Measurements from ENCODE around the gene DMC1.

DMC1 gene

DNA sequence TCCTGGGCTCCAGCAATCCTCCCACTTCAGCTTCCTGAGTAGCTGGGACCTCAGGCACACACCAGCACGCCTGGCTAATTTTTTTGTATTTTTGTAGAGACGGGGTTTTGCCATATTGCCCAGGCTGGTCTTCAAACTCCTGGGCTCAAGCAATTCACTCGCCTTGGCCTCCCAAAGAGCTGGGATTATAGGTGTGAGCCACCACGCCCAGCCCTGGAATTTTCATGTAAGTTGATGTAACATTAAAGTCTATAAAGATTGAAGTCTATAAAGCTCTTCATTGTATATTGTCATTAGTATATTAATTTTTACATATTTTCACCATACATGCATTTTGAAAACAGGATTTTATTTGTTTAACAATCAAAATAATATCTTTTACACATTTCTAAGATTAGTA, 51.4 kb downstream of the DMC1 start:
- Histone ChIP-seq H3K27me3 (no peaks in the 10 kb centered on the region), H3K4me3 (ENCODE audit: low read depth in 1 of 2, low read length in 1 of 2) (no peak overlapping the region), H3K4me1 (ENCODE audit: control insufficient read depth in 1 of 2, insufficient read depth in 1 of 2, low read depth in 1 of 2, low read length in 1 of 2) (no peaks in the 10 kb centered on the region), H3K9me3 (no peaks in the 10 kb centered on the region), H3K36me3 (no peaks in the 10 kb centered on the region), H3K27ac (no peak overlapping the region)
- TF ChIP-seq, protein P1, sequence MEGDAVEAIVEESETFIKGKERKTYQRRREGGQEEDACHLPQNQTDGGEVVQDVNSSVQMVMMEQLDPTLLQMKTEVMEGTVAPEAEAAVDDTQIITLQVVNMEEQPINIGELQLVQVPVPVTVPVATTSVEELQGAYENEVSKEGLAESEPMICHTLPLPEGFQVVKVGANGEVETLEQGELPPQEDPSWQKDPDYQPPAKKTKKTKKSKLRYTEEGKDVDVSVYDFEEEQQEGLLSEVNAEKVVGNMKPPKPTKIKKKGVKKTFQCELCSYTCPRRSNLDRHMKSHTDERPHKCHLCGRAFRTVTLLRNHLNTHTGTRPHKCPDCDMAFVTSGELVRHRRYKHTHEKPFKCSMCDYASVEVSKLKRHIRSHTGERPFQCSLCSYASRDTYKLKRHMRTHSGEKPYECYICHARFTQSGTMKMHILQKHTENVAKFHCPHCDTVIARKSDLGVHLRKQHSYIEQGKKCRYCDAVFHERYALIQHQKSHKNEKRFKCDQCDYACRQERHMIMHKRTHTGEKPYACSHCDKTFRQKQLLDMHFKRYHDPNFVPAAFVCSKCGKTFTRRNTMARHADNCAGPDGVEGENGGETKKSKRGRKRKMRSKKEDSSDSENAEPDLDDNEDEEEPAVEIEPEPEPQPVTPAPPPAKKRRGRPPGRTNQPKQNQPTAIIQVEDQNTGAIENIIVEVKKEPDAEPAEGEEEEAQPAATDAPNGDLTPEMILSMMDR (IDR thresholded peaks at IDR 0.05), result no peak

DNA sequence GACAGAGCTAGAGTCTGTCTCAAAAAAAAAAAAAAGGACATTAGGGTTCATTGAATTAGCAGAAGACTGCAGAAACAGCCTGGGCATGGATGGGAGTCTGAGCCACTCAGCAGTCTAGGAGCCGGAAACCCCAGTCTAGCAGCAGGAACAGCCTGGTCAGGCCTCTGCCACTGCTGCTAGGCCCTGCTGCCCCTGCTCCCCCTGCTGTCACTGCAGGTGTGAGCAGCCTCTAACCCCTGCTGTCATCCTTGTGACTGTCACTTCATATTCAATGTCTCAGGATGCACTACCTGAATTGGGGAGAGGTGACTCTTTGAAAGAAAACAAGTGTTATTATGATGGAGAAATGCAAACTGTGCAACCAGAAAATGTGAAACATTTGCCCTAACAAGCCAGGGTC, 56.9 kb downstream of the DMC1 start:
- TF ChIP-seq, protein P1 (IDR thresholded peaks at IDR 0.05), result no peak
- H3K27ac ChIP-seq, result no peak overlapping the region
- no peaks in the 10 kb centered on the region for H3K9me3 ChIP-seq

GRCh38 chr22:38510416-38510970, 59.5 kb downstream of the DMC1 start:
- no peaks in the 10 kb centered on the region for H3K27me3 ChIP-seq
- H3K9me3 ChIP-seq, result no peaks in the 10 kb centered on the region
- TF ChIP-seq, protein P1 (IDR thresholded peaks at IDR 0.05), result no peak
- no peak overlapping the region for H3K27ac ChIP-seq
- no peaks in the 10 kb centered on the region for H3K36me3 ChIP-seq
- peaks cover 9 to 10% of the 10 kb centered on the region in 2 experiments for H3K4me1 ChIP-seq (ENCODE audit: control insufficient read depth in 1 of 2, insufficient read depth in 1 of 2, low read depth in 1 of 2, low read length in 1 of 2)
- H3K4me3 ChIP-seq (ENCODE audit: low read depth in 1 of 2, low read length in 1 of 2), result no peak overlapping the region

More for the DNA sequence above, 56.9 kb downstream of the DMC1 start:
- H3K4me3 ChIP-seq (ENCODE audit: low read depth in 1 of 2, low read length in 1 of 2), result no peak overlapping the region
- no peaks in the 10 kb centered on the region for H3K36me3 ChIP-seq
- H3K27me3 ChIP-seq, result no peaks in the 10 kb centered on the region
- no peaks in the 10 kb centered on the region for H3K4me1 ChIP-seq (ENCODE audit: control insufficient read depth in 1 of 2, insufficient read depth in 1 of 2, low read depth in 1 of 2, low read length in 1 of 2)

DNA sequence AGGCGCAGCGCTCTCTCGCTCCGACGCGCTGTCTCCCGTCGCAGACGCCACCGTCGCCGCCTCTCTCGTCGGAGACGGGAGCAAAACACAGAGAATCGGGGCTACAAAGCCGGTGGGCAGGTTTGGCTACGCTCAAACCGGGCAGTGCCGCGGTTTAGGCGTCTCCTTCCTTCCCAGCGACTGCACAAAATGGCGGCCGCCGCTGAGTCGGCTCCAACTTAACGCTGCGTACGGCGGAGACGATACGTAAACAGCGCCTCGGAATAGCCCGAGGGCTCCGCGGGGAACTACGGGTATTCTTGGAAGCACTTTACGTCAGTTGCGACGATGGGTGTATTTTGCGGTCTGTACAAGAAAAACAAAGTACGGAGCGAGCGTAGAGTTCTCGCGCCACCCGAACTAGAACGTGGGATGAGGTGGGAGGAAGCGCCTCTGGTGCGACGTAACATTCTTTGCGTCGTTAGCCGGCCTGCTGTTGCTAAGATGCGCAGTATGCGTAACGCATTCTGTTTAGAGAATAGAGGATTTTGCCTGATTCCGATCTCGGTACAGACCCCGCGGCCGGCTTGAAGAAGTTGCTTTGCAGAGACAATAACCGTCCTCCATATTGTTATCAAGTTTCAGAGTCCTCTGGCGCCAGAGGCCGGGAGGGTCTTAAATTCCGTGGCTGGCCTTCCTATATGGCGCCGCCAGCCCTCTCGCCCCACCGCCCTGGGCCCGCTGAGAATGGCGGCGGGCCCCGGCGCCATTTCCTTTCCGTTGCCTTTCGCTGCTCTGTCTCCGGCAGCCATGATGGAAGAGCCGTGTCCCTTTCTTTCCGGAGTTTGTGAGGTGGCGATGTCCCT, 63.6 kb downstream of the DMC1 start, which contains the start of gene DDX17:
Gene DDX17 (minus strand): TSS at position 194 of the 845 bp plus-strand sequence.
- Histone ChIP-seq H3K27me3 (no peaks in the 10 kb centered on the region), H3K9me3 (no peaks in the 10 kb centered on the region), H3K4me1 (ENCODE audit: control insufficient read depth in 1 of 2, insufficient read depth in 1 of 2, low read depth in 1 of 2, low read length in 1 of 2) (peaks cover 42 to 43% of the 10 kb centered on the region in 2 experiments), H3K36me3 (peaks cover 13% of the 10 kb centered on the region), H3K27ac (peak within 1 kb of the TSS; percentile 96), H3K4me3 (ENCODE audit: low read depth in 1 of 2, low read length in 1 of 2) (peak within 1 kb of the TSS; percentile 75 to 97)
- TF ChIP-seq, protein P1 (IDR thresholded peaks at IDR 0.05), result peak; percentile 49

DNA sequence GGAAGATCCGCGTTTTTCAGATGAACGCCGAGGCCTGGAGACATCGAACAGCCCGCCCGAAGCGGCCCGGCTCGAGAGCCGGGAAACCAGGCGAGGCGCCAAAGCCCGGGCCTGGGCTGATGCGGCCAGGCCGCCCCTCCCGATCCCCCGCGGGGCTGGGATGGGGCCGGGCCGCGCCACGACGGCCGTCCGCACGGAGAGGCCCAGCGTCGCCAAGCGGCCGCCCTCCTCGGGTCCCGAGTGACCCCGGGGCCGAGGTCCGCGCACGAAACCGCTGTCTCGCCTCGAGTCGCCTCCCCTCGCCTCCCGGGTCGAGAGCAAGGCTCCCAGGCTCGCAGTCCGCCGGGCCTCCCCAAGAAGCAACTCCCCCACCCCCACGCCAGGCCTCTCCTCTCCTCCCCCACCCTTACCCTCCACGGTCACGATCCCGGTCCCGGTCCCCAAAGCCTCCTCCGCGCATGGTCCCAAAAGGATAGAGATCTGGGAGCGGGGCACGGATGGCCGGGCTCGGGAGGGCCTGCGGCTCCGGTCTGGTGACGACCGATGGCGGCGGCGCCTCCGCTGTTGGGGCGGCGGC, 64.4 kb downstream of the DMC1 start:
- no peaks in the 10 kb centered on the region for H3K27me3 ChIP-seq
- TF ChIP-seq, protein P1 (IDR thresholded peaks at IDR 0.05), result no peak
- no peaks in the 10 kb centered on the region for H3K9me3 ChIP-seq
- peaks cover 42 to 46% of the 10 kb centered on the region in 2 experiments for H3K4me1 ChIP-seq (ENCODE audit: control insufficient read depth in 1 of 2, insufficient read depth in 1 of 2, low read depth in 1 of 2, low read length in 1 of 2)
- peaks cover 19% of the 10 kb centered on the region for H3K36me3 ChIP-seq
- H3K4me3 ChIP-seq (ENCODE audit: low read depth in 1 of 2, low read length in 1 of 2), result peak overlapping the region; percentile 75 to 97
- H3K27ac ChIP-seq, result peak overlapping the region; percentile 96

Data from neutrophil (primary cell).